Neural crest cell (in vitro differentiated cells): ENCODE data around the gene AKT2. TPM values are rescaled to one million over a fixed set of nuclear protein-coding genes. Genes with fewer than 3 reads are reported as not detected.
A peak's percentile ranks its signal among the peaks of the same experiment; 100 is the strongest.

Source experiments
- DNase-seq: peaks from one replicate; pipeline ENCODE4 v3.0.0; 2021; ENCODE audit warnings: low read depth, mixed read lengths, low spot score
- H3K27ac Mint-ChIP-seq: one replicate; pipeline ENCODE4 v1.8.0; 2021; ENCODE audit warnings: mild to moderate bottlenecking, mixed read lengths; ENCODE audit not compliant: unreplicated experiment
- H3K27me3 Mint-ChIP-seq: 2 replicates; pipeline ENCODE4 v1.8.0; 2021; ENCODE audit warnings: low read depth, mild to moderate bottlenecking, mixed read lengths
- H3K36me3 Mint-ChIP-seq: 2 replicates; pipeline ENCODE4 v1.8.0; 2021; ENCODE audit warnings: low read depth, mild to moderate bottlenecking, mixed read lengths
- H3K4me1 Mint-ChIP-seq: 2 replicates; pipeline ENCODE4 v1.8.0; 2021; ENCODE audit warnings: mixed read lengths
- H3K4me3 Mint-ChIP-seq: one replicate; pipeline ENCODE4 v1.8.0; 2021; ENCODE audit warnings: mild to moderate bottlenecking, mixed read lengths
- H3K9me3 Mint-ChIP-seq: 2 replicates; pipeline ENCODE4 v1.8.0; 2021; ENCODE audit warnings: mixed read lengths
- CTCF ChIP-seq: fragments of 200-600 bp; sonication (generic); conservative IDR thresholded peaks from 2 replicates; pipeline ENCODE4 v1.5.0; 2021; ENCODE audit warnings: antibody characterized with exemption, mild to moderate bottlenecking
- total RNA-seq: library from RNA; stranded (reverse); gene quantifications from 2 replicates; pipeline ENCODE4 v1.2.1, GENCODE V29; 2021

AKT2 gene
- total RNA-seq, 1 donor from 2014 or later: 147 TPM

- Mint-ChIP-seq H3K36me3 (peaks cover 5% of the 10 kb centered on the region), H3K27me3 (peaks cover 77% of the 10 kb centered on the region), H3K4me3 (peak within 1 kb of the TSS; percentile 49), H3K4me1 (peaks cover 5% of the 10 kb centered on the region), H3K27ac (no peak within 1 kb of the TSS), H3K9me3 (peaks cover 3% of the 10 kb centered on the region)
- no peak for TF ChIP-seq CTCF
- peak; percentile 46 for DNase-seq
These were observed 66.9 kb downstream of the AKT2 start, which contains the start of gene TTC9B for GRCh38 chr19:40217934-40218890. Gene TTC9B (minus strand): TSS chr19:40218384. CDS start chr19:40218381, 3 bp downstream.

GRCh38 chr19:40217027-40217810 lies 67.9 kb downstream of the AKT2 start:
- H3K4me3 Mint-ChIP-seq: no peak overlapping the region
- peaks cover 3% of the 10 kb centered on the region for H3K9me3 Mint-ChIP-seq
- H3K4me1 Mint-ChIP-seq: peaks cover 5% of the 10 kb centered on the region
- H3K27ac Mint-ChIP-seq: no peak overlapping the region
- TF ChIP-seq CTCF: peak; percentile 60
- no peak for DNase-seq
- H3K27me3 Mint-ChIP-seq: peaks cover 70% of the 10 kb centered on the region
- peaks cover 5% of the 10 kb centered on the region for H3K36me3 Mint-ChIP-seq

DNA sequence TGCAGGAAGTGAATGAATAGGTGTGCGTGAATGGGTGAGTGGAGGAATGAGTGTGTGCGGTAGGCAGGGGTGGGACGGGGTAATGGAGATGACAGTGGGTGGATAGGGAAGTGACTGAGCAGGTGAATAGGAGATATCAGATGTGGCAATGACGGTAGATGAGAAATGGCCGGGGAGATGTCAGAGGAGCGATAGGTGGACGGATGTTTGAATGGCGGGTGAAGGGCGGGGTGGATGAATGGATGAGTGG lies 68.4 kb downstream of the AKT2 start:
- Mint-ChIP-seq H3K4me3 (no peak overlapping the region), H3K27ac (no peak overlapping the region)

DNA sequence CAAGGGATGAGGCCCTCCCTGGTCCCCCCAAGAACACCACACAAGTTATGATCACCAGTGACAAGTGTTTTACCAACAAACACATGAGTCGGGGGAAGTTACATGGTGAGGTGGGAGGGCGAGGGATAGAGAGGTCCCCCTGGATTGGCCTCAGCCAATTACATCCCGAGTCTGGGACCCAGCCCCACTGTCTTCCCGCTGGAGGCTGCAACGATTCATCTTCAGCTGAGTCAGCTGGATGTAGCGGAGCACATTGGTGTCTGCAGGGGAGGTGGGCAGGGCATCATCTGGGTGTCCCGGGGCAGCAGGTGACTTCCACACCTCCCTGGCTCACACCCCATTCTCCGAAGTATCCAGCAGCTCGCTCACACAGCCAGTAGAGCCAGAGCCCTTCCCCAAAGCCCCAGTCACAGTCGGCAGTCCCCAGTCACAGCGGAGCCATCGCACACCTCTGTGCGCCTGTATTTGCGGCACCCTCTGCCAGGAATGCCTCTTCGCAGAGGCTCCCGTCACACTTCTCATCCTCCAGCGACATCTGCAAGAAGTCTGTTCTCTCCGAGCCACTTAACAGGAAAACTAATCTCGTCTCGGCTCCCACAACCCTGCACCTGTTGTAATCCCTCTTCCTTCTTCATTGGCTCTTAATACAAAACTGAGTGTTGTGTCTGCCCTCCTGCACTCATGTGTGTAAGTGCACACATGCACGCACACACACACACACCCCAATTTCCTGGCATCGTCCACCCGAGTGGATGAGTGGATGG lies 69.0 kb downstream of the AKT2 start:
- Mint-ChIP-seq H3K9me3 (no peaks in the 10 kb centered on the region), H3K27me3 (peaks cover 60% of the 10 kb centered on the region), H3K4me1 (no peaks in the 10 kb centered on the region), H3K27ac (no peak overlapping the region), H3K36me3 (peaks cover 2% of the 10 kb centered on the region), H3K4me3 (no peak overlapping the region)
- DNase-seq: no peak
- no peak for TF ChIP-seq CTCF

More for the DNA sequence above, 68.4 kb downstream of the AKT2 start:
- H3K27me3 Mint-ChIP-seq: peaks cover 65% of the 10 kb centered on the region
- no peaks in the 10 kb centered on the region for H3K4me1 Mint-ChIP-seq
- no peaks in the 10 kb centered on the region for H3K9me3 Mint-ChIP-seq
- TF ChIP-seq CTCF: no peak
- peaks cover 2% of the 10 kb centered on the region for H3K36me3 Mint-ChIP-seq
- no peak for DNase-seq

- no peak overlapping the region for H3K4me3 Mint-ChIP-seq
- H3K27me3 Mint-ChIP-seq: peaks cover 50% of the 10 kb centered on the region
- no peaks in the 10 kb centered on the region for H3K4me1 Mint-ChIP-seq
- no peak overlapping the region for H3K27ac Mint-ChIP-seq
- no peak for DNase-seq
- TF ChIP-seq CTCF: no peak
- peaks cover 4% of the 10 kb centered on the region for H3K36me3 Mint-ChIP-seq
- no peaks in the 10 kb centered on the region for H3K9me3 Mint-ChIP-seq
These were observed 70.2 kb downstream of the AKT2 start for GRCh38 chr19:40214936-40215335.
